Measurements from ENCODE around the gene CROCC.

DNA sequence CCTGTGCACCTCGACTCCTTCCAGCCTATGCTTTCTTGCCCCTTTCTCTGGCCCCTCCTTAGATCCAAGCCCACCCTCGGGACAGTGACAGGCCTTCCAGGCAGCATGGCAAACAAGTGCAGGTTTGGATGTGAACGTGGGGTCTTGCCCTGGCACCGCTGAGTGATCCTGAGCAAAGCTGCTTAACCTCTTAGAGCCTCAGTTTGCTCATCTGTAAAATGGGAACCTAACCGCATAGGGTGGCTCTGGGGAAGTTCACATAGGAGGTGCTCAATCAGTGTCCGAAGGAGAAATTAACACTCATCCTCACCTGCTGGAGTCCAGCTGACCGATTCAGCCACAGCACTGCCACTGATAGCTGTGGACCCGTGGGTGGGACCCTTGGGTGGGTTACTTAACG lies 51.5 kb downstream of the CROCC start:
- TF ChIP-seq, protein P1, sequence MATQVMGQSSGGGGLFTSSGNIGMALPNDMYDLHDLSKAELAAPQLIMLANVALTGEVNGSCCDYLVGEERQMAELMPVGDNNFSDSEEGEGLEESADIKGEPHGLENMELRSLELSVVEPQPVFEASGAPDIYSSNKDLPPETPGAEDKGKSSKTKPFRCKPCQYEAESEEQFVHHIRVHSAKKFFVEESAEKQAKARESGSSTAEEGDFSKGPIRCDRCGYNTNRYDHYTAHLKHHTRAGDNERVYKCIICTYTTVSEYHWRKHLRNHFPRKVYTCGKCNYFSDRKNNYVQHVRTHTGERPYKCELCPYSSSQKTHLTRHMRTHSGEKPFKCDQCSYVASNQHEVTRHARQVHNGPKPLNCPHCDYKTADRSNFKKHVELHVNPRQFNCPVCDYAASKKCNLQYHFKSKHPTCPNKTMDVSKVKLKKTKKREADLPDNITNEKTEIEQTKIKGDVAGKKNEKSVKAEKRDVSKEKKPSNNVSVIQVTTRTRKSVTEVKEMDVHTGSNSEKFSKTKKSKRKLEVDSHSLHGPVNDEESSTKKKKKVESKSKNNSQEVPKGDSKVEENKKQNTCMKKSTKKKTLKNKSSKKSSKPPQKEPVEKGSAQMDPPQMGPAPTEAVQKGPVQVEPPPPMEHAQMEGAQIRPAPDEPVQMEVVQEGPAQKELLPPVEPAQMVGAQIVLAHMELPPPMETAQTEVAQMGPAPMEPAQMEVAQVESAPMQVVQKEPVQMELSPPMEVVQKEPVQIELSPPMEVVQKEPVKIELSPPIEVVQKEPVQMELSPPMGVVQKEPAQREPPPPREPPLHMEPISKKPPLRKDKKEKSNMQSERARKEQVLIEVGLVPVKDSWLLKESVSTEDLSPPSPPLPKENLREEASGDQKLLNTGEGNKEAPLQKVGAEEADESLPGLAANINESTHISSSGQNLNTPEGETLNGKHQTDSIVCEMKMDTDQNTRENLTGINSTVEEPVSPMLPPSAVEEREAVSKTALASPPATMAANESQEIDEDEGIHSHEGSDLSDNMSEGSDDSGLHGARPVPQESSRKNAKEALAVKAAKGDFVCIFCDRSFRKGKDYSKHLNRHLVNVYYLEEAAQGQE (IDR thresholded peaks at IDR 0.05; ENCODE audit: insufficient read depth in 1 of 2, low read depth in 2 of 2, low read length in 2 of 2) = no peak
- TF ChIP-seq SIN3A (IDR thresholded peaks at IDR 0.05; ENCODE audit: borderline replicate concordance, insufficient read depth, low read length) = no peak
- no peak for TF ChIP-seq POLR2AphosphoS5 (IDR thresholded peaks at IDR 0.05; ENCODE audit: low read depth, low read length)

Data from PFSK-1 (cell line).